RWPE2 (cell line): Measurements from ENCODE around the gene PIPOX.

Source experiments
- ATAC-seq: fragments of 200-7000 bp; cut with Tn5 transposase; 3 replicates; pipeline ENCODE4 v1.9.1; 2021; ENCODE audit warnings: low read depth
- DNase-seq: peaks from one replicate; pipeline ENCODE4 v3.0.0-alpha.2; 2020; ENCODE audit warnings: low spot score
- H3K27ac ChIP-seq: fragments of 450-650 bp; 2 replicates; pipeline ENCODE4 v1.5.1; 2017; ENCODE audit warnings: mild to moderate bottlenecking; ENCODE audit not compliant: poor library complexity, severe bottlenecking
- H3K27me3 ChIP-seq: fragments of 250-450 bp; sonication (Bioruptor Pico); 2 replicates; pipeline ENCODE4 v1.5.1; 2021; ENCODE audit warnings: mild to moderate bottlenecking, moderate library complexity; ENCODE audit not compliant: insufficient read depth, poor library complexity, severe bottlenecking
- H3K36me3 ChIP-seq: fragments of 250-450 bp; sonication (Bioruptor Pico); 2 replicates; pipeline ENCODE4 v1.5.1; 2020; ENCODE audit warnings: low read depth, mild to moderate bottlenecking, moderate library complexity
- H3K4me1 ChIP-seq: fragments of 250-450 bp; sonication (Bioruptor Pico); 2 replicates; pipeline ENCODE4 v1.5.1; 2021; ENCODE audit warnings: mild to moderate bottlenecking, moderate library complexity; ENCODE audit not compliant: insufficient read depth, poor library complexity, severe bottlenecking
- H3K4me3 ChIP-seq: fragments of 250-450 bp; sonication (Bioruptor Pico); 2 replicates; pipeline ENCODE4 v1.5.1; 2021; ENCODE audit warnings: mild to moderate bottlenecking, moderate library complexity; ENCODE audit not compliant: severe bottlenecking
- H3K9me3 ChIP-seq: fragments of 250-450 bp; sonication (Bioruptor Pico); 2 replicates; pipeline ENCODE4 v1.5.1; 2021; ENCODE audit warnings: mild to moderate bottlenecking, moderate library complexity; ENCODE audit not compliant: severe bottlenecking
- TF ChIP-seq, protein P1 (sequence below): fragments of 450-650 bp; IDR thresholded peaks from one replicate; pipeline ENCODE4 v1.5.1; 2017; ENCODE audit warnings: mild to moderate bottlenecking, moderate library complexity; ENCODE audit not compliant: poor library complexity, severe bottlenecking

The PIPOX gene

DNA sequence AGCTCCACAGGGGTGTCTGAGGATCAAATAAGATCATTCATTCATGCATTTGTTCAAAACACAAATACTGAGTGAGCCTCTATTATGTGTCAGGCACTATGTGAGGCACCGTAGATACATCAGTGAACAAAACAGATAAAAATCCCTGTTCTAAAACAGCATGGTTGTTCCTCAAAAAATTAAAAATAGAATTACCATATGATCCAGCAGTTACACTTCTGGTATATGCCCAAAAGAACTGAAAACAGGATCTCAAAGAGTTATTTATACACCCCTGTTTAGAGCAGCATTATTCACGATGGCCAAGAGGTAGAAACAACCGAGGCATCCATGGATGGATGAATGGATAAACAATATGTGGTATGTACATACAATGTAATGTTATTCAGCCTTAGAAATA is 15.4 kb downstream of the PIPOX start:
- H3K4me3 ChIP-seq: no peak overlapping the region
- TF ChIP-seq, protein P1, sequence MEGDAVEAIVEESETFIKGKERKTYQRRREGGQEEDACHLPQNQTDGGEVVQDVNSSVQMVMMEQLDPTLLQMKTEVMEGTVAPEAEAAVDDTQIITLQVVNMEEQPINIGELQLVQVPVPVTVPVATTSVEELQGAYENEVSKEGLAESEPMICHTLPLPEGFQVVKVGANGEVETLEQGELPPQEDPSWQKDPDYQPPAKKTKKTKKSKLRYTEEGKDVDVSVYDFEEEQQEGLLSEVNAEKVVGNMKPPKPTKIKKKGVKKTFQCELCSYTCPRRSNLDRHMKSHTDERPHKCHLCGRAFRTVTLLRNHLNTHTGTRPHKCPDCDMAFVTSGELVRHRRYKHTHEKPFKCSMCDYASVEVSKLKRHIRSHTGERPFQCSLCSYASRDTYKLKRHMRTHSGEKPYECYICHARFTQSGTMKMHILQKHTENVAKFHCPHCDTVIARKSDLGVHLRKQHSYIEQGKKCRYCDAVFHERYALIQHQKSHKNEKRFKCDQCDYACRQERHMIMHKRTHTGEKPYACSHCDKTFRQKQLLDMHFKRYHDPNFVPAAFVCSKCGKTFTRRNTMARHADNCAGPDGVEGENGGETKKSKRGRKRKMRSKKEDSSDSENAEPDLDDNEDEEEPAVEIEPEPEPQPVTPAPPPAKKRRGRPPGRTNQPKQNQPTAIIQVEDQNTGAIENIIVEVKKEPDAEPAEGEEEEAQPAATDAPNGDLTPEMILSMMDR: no peak
- ATAC-seq: no peak
- DNase-seq: no peak
- H3K27ac ChIP-seq: no peak overlapping the region
- no peaks in the 10 kb centered on the region for H3K27me3 ChIP-seq
- H3K36me3 ChIP-seq: no peaks in the 10 kb centered on the region
- no peaks in the 10 kb centered on the region for H3K9me3 ChIP-seq
- no peaks in the 10 kb centered on the region for H3K4me1 ChIP-seq

DNA sequence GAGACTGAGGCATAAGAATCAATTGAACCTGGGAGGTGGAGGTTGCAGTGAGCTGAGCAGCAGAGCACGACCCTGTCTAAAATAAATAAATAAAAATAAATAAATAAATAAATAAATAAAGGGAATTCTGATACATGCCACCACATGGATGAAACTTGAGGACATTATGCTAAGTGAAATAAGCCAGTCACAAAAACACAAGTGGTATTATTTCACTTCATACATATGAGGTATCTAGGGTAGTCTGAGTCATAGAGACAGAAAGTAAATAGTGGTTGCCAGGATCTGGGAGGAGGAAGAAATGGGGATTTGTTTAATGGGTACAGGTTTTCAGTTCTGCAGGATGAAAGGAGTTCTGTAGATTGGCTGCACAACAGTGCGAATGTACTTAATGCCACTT is 16.3 kb downstream of the PIPOX start:
- H3K4me1 ChIP-seq: no peaks in the 10 kb centered on the region
- ATAC-seq (peak; percentile 75), DNase-seq (no peak)
- no peak overlapping the region for H3K4me3 ChIP-seq
- no peaks in the 10 kb centered on the region for H3K9me3 ChIP-seq
- H3K27ac ChIP-seq: no peak overlapping the region
- TF ChIP-seq, protein P1: no peak
- H3K36me3 ChIP-seq: no peaks in the 10 kb centered on the region
- H3K27me3 ChIP-seq: no peaks in the 10 kb centered on the region

DNA sequence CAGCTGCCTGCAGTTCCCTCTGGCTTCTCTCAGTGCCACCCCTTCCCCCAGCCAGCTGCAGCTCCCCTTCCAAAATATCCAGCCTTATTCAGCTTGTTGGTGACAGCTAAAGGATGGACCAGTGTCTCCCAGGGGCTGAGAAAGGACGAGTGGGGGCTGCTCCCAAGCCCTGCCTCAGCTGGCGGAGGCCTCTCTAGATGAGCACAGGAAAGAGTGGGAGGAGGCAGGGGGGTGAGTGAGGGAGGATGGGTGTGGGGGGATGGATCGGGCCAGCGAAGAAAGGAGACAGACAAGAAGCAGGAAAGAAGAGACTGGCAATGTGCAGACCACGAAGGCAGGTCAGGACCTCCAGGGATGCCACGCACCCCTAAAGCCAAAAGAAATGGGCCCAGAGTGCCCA is 17.5 kb downstream of the PIPOX start:
- TF ChIP-seq, protein P1: no peak
- Histone ChIP-seq H3K27me3 (no peaks in the 10 kb centered on the region), H3K4me3 (no peak overlapping the region), H3K27ac (no peak overlapping the region), H3K4me1 (no peaks in the 10 kb centered on the region), H3K36me3 (no peaks in the 10 kb centered on the region), H3K9me3 (no peaks in the 10 kb centered on the region)
- DNase-seq: no peak
- ATAC-seq: no peak

DNA sequence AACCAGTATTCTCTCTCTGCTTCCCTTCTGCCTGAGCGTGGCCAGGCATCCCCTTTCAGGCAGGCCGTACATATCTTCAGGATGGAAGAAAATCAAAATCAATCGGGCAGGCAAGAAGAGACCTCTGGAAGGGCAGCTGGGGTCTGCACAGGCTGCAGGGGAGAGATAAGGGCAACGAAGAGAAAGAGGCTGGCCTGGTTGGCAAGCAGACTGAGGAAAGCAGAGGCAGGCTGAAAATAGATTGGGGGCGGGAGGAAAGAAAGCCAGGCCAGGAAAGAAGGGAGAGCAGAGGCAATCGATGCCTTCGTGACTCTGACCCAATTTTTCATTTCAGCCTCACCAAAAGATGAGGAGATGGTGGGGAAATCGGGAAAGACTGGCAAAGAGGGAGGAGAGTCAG is 18.1 kb downstream of the PIPOX start:
- ATAC-seq (no peak), DNase-seq (no peak)
- TF ChIP-seq, protein P1: no peak
- no peak overlapping the region for H3K27ac ChIP-seq
- H3K4me3 ChIP-seq: no peak overlapping the region
- H3K4me1 ChIP-seq: no peaks in the 10 kb centered on the region
- H3K9me3 ChIP-seq: no peaks in the 10 kb centered on the region
- no peaks in the 10 kb centered on the region for H3K36me3 ChIP-seq
- no peaks in the 10 kb centered on the region for H3K27me3 ChIP-seq

DNA sequence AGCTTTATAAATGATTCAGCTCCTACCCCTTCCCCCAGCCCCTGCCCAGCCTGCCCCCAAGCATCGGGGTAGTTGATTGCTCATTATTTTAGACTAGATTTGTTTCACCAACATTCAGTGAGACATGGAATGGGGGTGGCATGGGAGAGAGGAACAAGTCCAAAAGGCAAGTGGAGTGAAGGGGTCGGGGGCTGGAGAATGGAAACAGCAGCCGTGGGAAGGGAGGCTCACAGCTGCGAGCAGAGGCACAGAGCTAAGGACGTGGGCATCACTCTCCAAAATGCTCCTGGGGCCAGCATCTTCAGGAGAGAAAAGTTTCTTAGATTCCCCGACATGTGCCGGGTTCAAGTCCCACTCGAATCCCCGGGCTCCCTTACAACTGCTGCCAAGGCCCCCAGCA is 19.3 kb downstream of the PIPOX start:
- TF ChIP-seq, protein P1: no peak
- no peak for DNase-seq
- ATAC-seq: no peak
- Histone ChIP-seq H3K36me3 (no peaks in the 10 kb centered on the region), H3K27me3 (no peaks in the 10 kb centered on the region), H3K9me3 (no peaks in the 10 kb centered on the region), H3K27ac (no peak overlapping the region), H3K4me3 (no peak overlapping the region), H3K4me1 (no peaks in the 10 kb centered on the region)
